ENCODE results near the gene PLCB1. TPM values are rescaled to one million over a fixed set of nuclear protein-coding genes. Genes with fewer than 3 reads are reported as not detected.
A peak's percentile ranks its signal among the peaks of the same experiment; 100 is the strongest.
"Not testable (repeated sequence)": the region's sequence is repeated elsewhere in the genome, so short reads cannot be mapped to it uniquely, and the experiment has no call there.

PLCB1 gene
- total RNA-seq, 1 donor from 2014 or later, result 7.2 TPM

DNA sequence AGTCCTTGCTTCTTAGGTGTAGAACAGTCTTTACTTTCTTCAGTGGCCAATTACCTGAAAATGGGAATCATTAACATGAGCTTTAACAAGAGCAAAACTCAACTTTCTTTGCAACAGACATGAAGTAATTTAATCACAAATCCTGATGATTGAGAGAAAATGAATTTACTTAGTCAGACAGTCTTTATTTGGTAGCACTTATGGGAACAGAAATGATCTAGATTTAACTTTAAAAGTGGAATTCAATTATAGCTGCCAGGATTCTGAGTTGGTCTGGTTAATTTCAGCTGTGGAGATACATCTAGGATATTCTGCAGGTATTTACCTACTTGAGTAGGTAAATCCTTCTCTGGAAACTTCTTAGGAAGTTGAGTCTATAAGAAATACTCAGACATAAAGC lies 492.6 kb downstream of the PLCB1 start:
- intact Hi-C loops (cut with DNase I), result no loop called here
- ATAC-seq (no peak), DNase-seq (ENCODE audit: missing footprints) (no peak)

DNA sequence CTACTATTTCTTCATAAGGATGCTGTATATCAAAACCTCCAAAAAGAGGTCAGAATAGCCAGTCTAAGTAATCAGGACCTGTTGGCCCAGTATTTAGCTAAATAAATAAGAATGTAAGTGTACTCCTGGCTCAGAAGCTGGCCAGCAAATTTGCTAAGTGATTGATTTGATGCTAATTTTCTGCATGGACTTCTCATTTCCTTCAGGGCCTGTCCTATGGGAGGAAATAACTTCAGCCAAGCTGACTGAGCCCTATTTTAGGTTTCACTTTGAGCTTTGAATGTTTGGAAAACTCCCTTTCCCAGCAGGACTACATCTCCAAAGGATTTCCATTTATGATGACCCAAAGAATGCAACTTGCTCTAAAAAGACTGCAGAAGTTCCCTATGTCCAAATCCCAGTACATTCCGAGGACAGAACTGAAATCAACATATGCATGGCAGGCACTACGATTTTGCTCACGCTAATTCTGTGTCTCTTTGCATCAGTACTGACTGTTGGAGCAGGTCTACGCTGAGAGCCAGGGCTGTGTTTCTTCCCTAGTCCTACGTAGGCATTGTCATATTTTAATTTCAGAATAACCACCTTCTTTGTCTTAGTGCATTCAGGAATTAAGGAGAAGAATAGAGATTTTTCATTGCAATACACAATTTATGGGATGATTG lies 495.4 kb downstream of the PLCB1 start:
- ATAC-seq, result peak; percentile 44
- no peak for DNase-seq (ENCODE audit: missing footprints)
- intact Hi-C loops (cut with DNase I), result no loop called here

DNA sequence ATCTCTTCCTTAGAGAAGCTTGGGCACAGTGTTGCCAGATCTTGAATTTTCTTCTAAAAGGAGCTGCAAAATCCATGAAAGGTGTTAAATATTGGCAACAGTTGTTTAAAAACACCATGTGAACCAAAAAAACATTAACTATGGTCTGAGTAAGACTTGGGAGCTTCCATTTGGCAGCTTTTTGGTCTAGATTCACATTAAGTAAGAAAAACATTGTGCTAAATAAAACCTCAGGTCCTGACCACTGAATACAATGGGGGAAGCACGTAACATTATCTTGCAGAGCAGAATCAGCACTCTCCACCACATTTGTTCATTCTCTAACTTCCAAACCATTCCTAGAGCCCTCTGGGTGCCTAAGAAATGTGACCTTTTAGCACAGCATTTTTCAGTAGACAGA lies 499.2 kb downstream of the PLCB1 start:
- DNase-seq (ENCODE audit: missing footprints) (no peak), ATAC-seq (no peak)
- intact Hi-C loops (cut with DNase I), result no loop called here

DNA sequence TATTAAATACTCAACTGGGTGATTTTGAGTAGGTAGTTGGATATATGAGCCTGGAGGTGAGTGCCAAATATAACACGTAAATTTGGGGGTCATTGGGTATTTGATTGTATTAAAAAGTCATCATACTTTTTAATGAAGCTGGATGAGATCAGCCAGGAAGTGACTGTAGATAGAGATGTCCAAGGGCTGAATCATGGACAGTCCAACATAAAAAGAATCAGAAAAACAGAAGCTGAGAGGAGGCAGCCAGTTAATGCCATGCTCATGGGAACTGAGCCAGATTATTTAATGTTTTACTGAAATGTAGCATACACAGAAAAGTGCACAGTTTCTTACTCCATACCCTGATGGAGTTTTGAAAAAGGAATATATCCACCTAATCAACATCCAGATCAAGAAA lies 501.3 kb downstream of the PLCB1 start:
- intact Hi-C loops (cut with DNase I), result no loop called here

DNA sequence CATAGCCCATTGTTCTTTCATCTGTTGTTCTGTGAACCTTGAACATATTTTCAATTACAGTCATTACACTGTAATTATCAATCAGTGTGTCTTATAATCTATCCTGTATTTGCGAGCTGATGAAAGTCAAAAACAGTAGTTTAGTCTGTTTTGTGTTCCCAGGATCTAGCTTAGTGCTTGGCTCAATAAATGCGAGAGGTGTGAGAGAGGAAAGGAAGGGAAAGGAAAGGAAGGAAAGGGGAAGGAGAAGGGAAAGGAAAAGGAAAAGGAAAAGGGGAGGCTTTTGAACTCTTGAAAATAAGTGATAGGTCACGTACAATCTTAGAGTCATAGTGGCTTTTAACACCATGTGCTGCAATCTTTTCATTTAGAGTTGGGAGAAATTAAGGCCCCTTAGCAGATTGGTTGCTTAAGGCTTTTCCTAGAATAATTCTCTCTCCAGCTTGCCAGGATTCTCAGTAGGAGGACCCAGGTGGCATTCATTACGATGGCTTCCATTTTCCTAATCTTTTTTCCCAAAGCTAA lies 503.0 kb downstream of the PLCB1 start:
- no peak for ATAC-seq
- intact Hi-C loops (cut with DNase I), result no loop called here
- DNase-seq (ENCODE audit: missing footprints), result no peak

More for the DNA sequence above, 501.3 kb downstream of the PLCB1 start:
- DNase-seq (ENCODE audit: missing footprints) (no peak), ATAC-seq (no peak)

DNA sequence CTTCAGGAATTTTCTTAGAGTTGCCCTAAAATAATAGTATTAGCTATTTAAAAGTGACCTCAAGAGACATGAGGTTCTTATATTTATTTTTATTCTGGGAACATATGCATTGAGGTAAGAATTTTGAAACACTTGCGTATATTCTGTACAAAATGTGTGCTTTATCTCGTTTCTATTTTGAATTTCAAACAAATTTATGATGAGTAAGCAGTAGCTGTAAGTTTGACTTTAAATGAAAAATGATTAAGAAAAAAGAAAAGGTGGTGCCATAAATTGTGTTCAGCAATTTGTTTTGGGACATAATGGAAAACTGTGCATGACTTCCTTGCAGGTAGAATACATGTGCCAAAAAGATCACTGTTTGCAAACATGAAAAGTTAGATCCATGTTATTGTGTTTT lies 503.8 kb downstream of the PLCB1 start:
- no peak for ATAC-seq
- DNase-seq (ENCODE audit: missing footprints), result no peak
- intact Hi-C loops (cut with DNase I), result no loop called here

DNA sequence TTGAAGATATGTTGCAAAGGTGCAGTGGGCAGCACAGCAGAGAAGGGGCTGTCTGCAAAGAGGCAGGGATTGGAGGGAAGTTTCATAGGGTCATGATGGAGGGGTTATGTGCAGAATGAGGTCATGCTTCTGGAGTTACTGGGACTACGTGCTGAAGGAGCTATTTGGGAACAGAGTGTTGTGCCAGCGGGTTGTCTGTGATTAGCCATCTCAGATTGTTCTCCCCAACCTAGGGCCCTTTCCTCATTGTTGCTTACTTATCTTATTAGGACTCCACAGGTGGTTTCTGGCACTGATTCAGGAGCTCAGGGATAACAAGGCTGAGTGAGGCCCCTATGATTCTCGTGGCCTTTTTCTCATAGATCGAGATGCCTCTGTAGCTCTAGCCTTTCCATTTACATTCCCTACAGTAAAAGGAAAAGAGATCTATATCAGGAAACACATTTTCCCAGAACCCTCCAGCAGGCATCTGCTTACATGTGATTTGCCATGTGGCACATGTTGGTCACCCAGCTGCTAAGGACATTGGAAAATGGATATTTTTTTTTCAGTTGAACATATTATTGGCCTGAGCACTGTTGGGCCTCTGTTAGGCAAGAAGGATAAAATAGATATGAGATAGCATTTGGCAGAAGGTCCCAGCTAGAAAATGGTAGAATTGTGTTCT lies 507.2 kb downstream of the PLCB1 start:
- DNase-seq (ENCODE audit: missing footprints) (no peak), ATAC-seq (no peak)
- intact Hi-C loops (cut with DNase I), result no loop called here

DNA sequence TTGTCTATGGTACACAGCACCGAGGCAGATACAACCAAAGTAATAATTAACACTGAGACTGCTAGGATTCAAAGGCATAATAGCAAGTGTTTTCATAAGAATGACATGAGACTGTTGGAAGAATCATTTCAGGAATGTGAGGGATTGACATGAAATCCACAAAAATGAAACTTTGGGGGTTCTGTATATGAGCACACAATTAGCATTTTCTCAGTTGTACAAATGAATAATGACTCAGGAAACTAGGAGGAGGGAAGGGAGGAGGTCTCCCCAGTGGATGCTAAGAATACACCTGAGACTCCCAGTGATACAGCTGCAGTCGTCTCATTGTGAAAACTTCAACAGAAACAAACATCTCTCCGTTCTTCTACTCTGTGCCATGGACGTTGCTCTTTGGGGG lies 508.4 kb downstream of the PLCB1 start:
- ATAC-seq, result no peak
- DNase-seq (ENCODE audit: missing footprints), result no peak
- intact Hi-C loops (cut with DNase I), result no loop called here

DNA sequence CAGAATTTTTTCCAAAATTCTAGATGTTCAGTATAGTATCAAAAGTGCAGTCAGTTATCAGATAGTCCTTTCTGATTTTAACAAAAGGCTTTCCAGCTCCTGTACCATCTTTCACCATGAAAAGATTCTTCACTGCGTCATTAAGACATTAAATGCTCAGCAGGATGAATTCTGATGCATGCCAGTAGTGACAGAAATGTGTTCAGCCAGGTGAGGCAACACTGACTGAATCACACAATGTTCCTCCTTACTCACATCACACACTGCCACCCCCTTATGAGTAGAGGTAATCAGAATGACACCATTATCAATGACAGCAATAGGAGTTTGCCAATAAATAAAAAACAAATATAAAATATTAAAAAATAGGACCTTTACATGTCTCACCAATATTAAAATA lies 510.2 kb downstream of the PLCB1 start:
- DNase-seq (ENCODE audit: missing footprints), result no peak
- ATAC-seq, result no peak
- intact Hi-C loops (cut with DNase I), result no loop called here

DNA sequence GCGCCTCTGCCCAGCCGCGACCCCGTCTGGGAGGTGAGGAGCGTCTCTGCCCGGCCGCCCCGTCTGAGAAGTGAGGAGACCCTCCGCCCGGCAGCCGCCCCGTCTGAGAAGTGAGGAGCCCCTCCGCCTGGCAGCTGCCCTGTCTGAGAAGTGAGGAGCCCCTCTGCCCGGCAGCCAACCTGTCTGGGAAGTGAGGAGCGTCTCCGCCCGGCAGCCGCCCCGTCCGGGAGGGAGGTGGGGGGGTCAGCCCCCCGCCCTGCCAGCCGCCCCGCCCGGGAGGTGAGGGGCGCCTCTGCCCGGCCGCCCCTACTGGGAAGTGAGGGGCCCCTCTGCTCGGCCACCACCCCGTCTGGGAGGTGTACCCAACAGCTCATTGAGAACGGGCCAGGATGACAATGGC lies 512.4 kb downstream of the PLCB1 start:
- ATAC-seq; intact Hi-C loops (cut with DNase I); DNase-seq (ENCODE audit: missing footprints): not testable (repeated sequence)

DNA sequence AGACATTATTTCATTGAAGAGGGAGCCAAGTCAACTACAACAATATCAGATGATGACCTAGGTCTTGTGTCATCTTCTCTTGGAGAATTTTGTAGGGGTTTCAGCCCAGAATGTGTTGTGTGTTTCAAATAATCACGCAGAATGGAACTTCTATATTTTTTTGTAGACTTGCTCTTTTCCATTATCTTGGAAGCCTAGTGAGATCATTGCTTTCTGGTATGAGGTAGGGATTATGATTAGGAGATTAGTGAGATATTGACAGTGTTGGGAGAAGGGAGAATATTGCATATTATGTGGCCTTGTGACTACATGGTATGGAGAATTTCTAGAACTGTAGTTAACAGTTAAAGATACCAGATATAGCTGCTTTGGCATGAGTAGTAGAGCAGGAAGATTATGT lies 513.3 kb downstream of the PLCB1 start:
- DNase-seq (ENCODE audit: missing footprints), result no peak
- intact Hi-C loops (cut with DNase I), result no loop called here

DNA sequence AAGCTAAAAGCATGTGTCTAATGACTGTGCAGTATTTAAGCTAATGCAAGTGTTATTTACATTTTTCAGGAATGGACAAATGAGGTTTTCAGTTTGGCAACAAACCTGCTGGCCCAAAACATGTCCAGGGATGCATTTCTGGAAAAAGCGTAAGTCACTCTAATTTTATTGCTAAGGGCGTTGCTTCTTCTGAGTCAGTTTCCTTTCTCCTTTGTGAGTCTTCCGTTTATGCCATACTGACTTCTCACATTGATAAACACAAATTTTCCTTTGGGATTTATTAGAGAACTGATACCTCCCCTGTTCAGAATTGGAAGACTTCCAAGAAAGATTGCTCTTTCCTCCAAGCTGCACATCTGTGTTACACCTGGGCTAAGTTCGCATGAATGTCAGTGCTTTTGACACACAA lies 514.0 kb downstream of the PLCB1 start:
- ATAC-seq, result no peak
- intact Hi-C loops (cut with DNase I), result no loop called here
- no peak for DNase-seq (ENCODE audit: missing footprints)

More for the DNA sequence above, 513.3 kb downstream of the PLCB1 start:
- ATAC-seq, result no peak

DNA sequence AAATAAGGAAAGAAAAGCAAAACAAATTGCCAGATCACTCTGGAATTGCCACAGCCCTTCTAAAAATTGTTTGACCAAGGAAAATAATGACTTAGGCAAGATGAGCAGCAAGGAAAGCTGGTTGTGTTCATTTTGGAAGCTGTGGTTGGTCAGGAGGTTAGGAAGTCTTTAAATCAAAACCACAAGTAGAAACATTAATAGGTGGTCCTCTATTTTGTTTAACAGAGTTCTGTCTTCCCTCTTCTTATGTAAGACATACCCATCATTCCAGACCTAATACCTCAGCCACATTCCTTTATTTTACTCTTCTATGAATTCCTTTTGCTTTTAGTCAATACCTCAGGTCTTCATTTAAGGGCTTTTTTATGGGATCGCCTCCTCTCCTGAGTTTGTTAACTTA lies 514.6 kb downstream of the PLCB1 start:
- ATAC-seq, result no peak
- intact Hi-C loops (cut with DNase I), result no loop called here
- DNase-seq (ENCODE audit: missing footprints), result no peak

DNA sequence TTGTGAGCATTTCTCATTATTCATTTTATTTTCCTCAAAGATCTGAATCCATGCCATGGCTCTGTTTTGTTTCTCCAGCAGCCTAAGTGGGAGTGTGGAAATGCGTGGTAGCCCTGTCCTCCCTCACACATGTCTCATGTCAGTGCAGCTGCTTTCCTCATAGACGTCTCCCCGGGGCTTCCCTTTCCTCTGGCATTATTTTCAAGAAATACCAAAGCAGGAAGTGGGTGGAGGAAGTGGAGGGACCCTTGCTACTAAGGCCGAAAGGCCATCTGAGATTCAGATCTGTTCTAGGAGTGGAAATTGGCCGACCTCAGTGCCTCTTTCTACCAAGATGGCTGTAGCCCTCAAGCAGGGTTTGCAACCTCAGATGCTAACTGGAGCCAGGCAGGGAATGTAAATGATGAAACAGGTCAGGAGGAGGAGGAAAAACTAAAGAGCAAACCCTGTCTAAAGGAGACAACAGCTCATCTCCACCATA lies 515.9 kb downstream of the PLCB1 start:
- DNase-seq (ENCODE audit: missing footprints), result peak; percentile 64
- peak; percentile 97 for ATAC-seq
- intact Hi-C loops (cut with DNase I), result no loop called here

DNA sequence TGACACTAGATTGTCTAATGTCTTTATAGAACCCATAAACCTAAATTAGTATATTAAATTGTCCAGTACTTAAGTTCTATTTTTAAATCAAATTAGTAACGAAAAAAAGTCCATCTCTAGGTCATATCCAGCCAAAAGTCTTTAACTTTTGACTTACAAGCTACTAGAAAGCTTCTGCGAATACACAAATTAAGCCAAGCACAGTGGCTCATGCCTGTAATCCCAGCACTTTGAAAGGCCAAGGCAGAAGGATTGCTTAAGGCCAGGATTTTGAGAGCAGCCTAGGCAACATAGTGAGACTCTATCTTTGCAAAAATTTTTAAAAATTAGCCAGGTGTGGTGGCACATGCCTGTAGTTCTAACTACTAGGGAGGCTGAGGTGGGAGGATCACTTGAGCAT lies 516.4 kb downstream of the PLCB1 start:
- DNase-seq (ENCODE audit: missing footprints) (no peak), ATAC-seq (peak; percentile 47)
- intact Hi-C loops (cut with DNase I), result no loop called here

DNA sequence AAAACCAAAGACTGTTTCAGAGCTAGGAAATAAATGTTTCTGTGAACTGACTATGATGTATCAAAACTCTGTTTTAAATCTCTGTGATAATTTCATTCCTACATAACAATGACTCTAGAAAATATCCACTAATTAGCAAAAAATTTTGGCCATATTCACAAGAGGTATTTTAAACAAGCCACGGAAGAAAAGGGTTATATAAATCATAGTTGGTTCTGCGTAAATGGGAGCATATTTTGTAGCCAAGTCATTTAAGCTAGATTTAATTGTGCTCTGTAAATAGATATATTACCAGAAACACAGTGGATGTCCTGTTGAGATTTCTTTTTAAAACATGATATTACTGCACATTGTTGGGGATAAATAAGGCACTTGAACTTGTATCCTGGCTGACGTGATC lies 520.3 kb downstream of the PLCB1 start:
- intact Hi-C loops (cut with DNase I), result no loop called here
- DNase-seq (ENCODE audit: missing footprints) (no peak), ATAC-seq (no peak)

DNA sequence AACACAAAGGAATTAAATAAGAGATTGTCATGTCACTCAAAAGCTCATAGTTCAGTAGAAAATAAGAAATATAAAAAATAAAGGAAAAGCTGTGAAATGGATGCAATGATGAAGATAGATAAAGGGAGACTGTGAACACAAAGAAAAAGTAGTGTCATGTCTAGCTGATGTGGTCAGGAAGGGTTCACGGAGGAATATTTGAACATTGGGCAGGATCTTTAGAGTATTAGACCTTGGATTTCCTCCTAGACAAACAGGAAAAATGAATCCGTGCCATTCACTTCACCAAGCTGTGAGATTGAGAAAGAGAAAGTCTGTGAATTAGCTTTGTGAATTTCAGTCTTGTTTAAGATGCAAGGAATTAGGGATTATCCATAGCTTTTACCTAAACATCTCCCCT lies 522.4 kb downstream of the PLCB1 start:
- intact Hi-C loops (cut with DNase I), result no loop called here
- DNase-seq (ENCODE audit: missing footprints), result no peak
- ATAC-seq, result no peak

DNA sequence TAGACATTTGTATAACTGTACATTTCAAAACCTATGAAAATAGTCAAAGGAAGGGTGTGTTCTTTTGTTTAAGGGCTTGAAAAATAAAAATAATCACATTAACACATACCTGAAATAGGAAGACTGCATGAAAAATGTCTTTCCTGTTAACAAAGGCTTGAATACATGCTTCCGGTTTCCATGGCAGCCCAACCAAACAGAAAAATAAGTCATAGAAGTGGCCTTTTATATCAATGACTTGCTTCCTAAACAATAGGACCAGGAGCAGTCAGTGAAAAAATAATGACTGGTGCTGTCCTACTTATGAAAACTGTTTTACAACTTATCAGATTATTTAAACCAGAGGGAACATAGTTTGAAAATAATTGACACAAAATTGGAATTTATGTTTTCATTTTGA lies 524.3 kb downstream of the PLCB1 start:
- no peak for ATAC-seq
- DNase-seq (ENCODE audit: missing footprints), result no peak
- intact Hi-C loops (cut with DNase I), result no loop called here

DNA sequence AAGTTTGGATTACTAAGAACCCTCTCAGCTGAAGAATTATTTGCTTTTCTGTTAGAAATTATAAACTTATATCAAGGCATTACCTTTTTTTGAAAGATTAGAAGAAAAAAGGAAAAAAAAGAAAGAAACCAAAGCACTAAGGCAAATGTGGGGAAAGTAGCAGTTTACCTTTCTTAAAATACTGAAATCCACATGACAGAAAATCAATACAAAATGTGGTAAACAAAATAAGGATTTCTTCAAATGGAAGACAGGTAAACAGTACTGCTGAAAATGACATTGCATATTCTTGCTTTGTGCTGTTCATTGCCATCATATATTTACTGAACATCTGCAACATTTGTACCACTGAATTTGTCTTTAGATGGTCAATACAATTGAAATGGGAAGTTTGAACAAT lies 525.6 kb downstream of the PLCB1 start:
- ATAC-seq (no peak), DNase-seq (ENCODE audit: missing footprints) (no peak)
- intact Hi-C loops (cut with DNase I), result no loop called here

DNA sequence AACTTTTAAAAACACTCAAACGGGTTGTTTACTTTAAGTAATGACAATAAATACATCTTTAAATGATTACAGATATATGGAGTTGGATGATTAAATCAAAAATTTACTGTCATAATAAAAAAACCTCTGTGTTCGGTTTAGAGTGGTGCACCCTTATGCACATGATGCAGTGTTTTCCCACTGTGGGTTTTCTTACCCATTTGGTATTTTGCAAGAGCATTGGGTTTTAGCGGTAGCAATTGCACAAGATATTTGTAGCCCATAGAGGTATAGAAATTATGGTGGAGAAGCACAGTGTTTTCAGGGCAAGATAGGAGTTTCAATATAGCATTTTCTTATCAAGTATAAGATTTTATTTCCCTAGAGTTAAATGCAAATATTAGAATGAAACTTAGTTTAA lies 526.0 kb downstream of the PLCB1 start:
- intact Hi-C loops (cut with DNase I), result no loop called here
- DNase-seq (ENCODE audit: missing footprints) (no peak), ATAC-seq (no peak)
